ENCODE measurements around the gene ANTXR2.
"Not testable (repeated sequence)": the region's sequence is repeated elsewhere in the genome, so short reads cannot be mapped to it uniquely, and the experiment has no call there.

The ANTXR2 gene

GRCh38 chr4:80017125-80017854 is 55.7 kb downstream of the ANTXR2 start:
- peak; percentile 74 for DNase-seq (ENCODE audit: low read depth)

GRCh38 chr4:80016506-80016905 is 56.5 kb downstream of the ANTXR2 start:
- DNase-seq (ENCODE audit: low read depth) = no peak

- DNase-seq (ENCODE audit: low read depth) = no peak
Observed at GRCh38 chr4:80015407-80016189, 57.4 kb downstream of the ANTXR2 start.

- DNase-seq (ENCODE audit: low read depth) = no peak
Observed at GRCh38 chr4:80014531-80014930, 58.5 kb downstream of the ANTXR2 start.

- DNase-seq (ENCODE audit: low read depth) = no peak
Observed at GRCh38 chr4:80012291-80012690, 60.7 kb downstream of the ANTXR2 start.

DNA sequence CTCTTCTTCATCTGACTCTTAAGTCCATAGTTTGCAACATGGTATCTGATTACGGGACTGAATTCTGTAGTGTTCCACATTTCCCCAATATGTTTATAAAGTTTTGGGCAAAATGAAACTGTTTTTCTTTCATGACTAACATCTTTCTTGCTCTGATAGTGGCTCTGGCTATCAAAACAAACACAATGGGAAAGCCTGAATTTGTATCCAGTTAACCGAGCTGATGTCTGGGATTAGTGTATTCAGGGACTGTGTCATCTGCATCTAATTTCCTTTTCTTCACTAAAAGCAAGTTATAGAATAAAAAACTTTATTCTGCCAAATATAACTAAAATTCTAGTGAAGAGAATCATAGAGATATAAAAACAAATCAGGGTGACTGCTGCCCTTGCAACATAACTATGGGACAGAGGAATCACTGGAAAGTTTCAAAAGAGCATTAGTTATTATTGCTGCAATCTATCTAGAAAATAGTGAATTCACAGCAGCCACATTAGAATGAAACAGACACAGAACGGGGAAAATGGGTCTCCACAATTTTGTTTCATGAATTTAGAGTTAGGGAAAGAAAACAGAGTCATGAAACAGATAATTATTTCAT is 61.3 kb downstream of the ANTXR2 start:
- peak; percentile 93 for DNase-seq (ENCODE audit: low read depth)

GRCh38 chr4:80010316-80010715 is 62.7 kb downstream of the ANTXR2 start:
- DNase-seq (ENCODE audit: low read depth) = no peak

GRCh38 chr4:80009806-80010205 is 63.2 kb downstream of the ANTXR2 start:
- DNase-seq (ENCODE audit: low read depth) = no peak

GRCh38 chr4:80008971-80009370 is 64.1 kb downstream of the ANTXR2 start:
- no peak for DNase-seq (ENCODE audit: low read depth)

GRCh38 chr4:80008351-80008750 is 64.7 kb downstream of the ANTXR2 start:
- DNase-seq (ENCODE audit: low read depth) = no peak

DNA sequence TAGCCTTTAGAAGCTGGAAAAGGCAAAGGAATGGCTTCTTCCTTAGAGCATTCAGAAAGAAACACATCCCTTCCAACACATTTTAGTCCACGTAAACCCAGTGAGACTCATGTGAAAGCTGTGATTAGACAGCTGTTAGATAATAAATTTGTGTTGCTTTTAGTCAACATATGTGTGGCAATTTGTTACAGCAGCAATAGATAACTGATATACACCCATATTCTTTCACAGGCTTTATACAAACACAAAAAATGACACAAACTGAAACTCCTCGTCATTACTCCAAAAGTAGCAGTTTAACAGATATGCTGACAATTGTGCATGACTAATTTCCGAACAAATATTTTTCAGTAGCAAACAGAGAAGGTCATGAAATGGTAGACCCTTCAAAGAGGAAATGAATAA is 65.3 kb downstream of the ANTXR2 start:
- no peak for DNase-seq (ENCODE audit: low read depth)

DNA sequence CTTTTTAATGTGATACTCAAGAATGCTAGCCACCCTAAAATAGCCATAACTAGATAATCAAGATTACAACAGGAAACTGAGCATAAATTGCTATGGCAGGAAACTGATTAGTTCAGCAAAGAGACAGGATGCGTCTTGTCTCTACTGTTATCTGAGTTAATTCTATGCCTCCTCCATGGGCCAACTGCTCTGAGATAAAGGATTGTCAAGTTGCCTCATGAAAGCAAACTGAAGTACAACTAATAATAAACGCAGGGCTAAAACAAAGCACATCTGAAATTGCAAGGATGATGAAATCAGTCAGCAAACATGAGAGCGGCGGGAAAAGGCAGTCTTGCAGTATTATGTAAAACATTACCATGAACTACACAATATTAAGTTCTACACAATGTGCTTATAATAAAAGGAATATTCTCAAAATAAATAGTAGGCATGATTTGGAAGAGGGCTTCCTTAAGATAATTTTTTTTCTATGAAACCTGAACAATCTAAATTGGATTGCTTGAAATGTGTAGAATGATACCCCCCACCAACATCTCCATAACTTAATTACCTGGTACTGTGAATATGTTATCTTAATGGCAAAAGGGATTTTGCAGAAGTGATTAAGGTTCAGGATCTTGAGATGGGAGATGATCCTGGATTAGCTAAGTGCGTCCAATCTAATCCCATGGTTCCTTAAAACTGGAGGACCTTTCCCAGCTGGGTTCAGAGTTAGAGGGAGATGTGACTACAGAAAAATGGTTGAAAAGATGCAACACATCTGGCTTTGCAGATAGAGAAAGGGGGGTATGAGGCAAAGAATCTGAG is 65.9 kb downstream of the ANTXR2 start:
- DNase-seq (ENCODE audit: low read depth) = peak; percentile 44

GRCh38 chr4:80005863-80006262 is 67.2 kb downstream of the ANTXR2 start:
- DNase-seq (ENCODE audit: low read depth) = no peak

- no peak for DNase-seq (ENCODE audit: low read depth)
Observed at GRCh38 chr4:80004319-80004718, 68.7 kb downstream of the ANTXR2 start.

GRCh38 chr4:80002559-80002958 is 70.5 kb downstream of the ANTXR2 start:
- DNase-seq (ENCODE audit: low read depth) = not testable (repeated sequence)

- not testable (repeated sequence) for DNase-seq (ENCODE audit: low read depth)
Observed at GRCh38 chr4:79999048-79999447, 74.0 kb downstream of the ANTXR2 start.

- DNase-seq (ENCODE audit: low read depth) = no peak
Observed at GRCh38 chr4:79998201-79998600, 74.8 kb downstream of the ANTXR2 start.

DNA sequence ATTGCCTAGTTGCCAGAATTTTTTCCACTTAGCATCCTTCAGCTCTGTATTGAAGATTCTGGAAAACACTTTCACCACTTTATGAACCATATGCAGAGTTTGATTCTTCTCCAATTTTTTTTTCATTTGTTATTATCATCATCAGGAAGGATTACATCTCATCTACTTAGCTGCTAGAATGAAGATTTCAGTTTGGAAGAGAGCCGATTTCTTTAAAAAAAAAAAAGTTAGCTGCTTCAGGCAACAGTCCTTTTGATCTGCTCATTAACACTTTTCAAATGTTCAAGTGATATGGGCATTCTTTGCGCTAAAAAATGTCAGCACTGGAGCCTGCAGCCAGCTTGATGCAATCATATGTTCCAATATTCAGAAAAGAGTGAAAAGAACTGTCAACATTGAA is 76.2 kb downstream of the ANTXR2 start:
- DNase-seq (ENCODE audit: low read depth) = no peak

- DNase-seq (ENCODE audit: low read depth) = no peak
Observed at GRCh38 chr4:79993476-79993875, 79.6 kb downstream of the ANTXR2 start.

DNA sequence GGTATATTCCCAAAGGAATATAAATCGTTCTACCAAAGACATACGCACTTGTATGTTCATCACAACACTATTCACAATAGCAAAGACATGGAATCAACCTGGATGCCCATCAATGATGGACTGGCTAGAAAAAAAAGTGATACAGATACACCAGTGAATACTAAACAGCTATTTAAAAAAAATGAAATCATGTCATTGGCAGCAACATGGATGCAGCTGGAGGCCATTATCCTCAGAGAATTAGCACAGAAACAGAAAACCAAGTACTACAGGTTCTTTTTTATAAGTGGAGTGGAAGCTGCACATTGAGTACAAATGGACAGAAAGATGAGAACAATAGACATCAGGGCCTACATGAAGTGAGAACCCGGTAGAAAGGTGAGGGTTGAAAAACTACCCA is 81.4 kb downstream of the ANTXR2 start:
- DNase-seq (ENCODE audit: low read depth) = no peak

DNA sequence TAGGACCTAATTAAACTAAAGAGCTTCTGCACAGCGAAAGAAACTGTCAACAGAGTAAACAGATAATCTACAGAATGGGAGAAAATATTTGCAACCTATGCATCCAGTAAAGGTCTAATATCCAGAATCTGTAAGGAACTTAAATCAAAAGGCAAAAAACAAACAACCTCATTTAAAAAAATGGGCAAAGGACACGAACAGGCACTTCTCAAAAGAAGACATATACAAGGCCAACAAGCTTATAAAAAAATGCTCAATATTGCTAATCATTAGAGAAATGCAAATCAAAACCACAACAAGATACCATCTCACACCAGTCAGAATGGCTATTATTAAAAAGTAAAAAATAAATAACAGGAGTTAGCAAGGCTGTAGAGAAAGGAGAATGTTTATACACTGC is 81.9 kb downstream of the ANTXR2 start:
- DNase-seq (ENCODE audit: low read depth) = not testable (repeated sequence)

DNA sequence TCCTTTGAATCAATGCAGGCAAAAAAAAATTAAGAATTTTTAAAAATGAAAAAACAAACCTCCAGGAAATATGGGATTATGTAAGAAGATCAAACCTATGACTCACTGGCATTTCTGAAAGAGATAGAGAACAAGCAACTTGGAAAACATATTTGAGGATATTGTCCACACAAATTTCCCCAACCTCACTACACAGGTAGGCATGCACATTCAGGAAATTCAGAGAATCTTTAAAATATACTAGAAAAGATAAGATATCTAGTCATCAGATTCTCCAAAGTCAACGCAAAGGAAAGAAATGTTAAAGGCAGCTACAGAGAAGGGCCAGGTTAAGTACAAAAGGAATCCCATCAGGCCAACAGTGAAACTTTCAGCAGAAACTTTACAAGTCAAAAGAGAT is 85.6 kb downstream of the ANTXR2 start:
- DNase-seq (ENCODE audit: low read depth) = no peak

Data from fibroblast of gingiva (primary cell).